Sigmoid colon (tissue), 4 donors: ENCODE data around the gene LHX2.

ENCODE experiments used
- EP300 ChIP-seq, 4 donors: sonication (generic); formaldehyde crosslinking; IDR thresholded peaks; one replicate each; pipeline ENCODE4 v1.6.1; 2017; ENCODE audit warnings: antibody characterized with exemption in 4 of 4
- POLR2A ChIP-seq, 2 donors: fragments of 450-650 bp; IDR thresholded peaks; one replicate each; pipeline ENCODE4 v1.6.1; 2016; ENCODE audit warnings: antibody characterized with exemption in 2 of 2, mild to moderate bottlenecking in 2 of 2, moderate library complexity in 2 of 2
- POLR2AphosphoS5 ChIP-seq, 4 donors: sonication (generic); formaldehyde crosslinking; IDR thresholded peaks; one replicate each; pipeline ENCODE4 v1.6.1; 2017; ENCODE audit warnings: antibody characterized with exemption in 4 of 4
- TF ChIP-seq, protein P1 (sequence below), 4 experiments: fragments of 450-650 bp in 3 of 4; fragments of 200-600 bp in 1 of 4; IDR thresholded peaks; one replicate each; pipeline ENCODE4 v1.5.1; 2016 to 2019; ENCODE audit warnings: antibody characterized with exemption in 4 of 4, mild to moderate bottlenecking in 3 of 4, moderate library complexity in 2 of 4

DNA sequence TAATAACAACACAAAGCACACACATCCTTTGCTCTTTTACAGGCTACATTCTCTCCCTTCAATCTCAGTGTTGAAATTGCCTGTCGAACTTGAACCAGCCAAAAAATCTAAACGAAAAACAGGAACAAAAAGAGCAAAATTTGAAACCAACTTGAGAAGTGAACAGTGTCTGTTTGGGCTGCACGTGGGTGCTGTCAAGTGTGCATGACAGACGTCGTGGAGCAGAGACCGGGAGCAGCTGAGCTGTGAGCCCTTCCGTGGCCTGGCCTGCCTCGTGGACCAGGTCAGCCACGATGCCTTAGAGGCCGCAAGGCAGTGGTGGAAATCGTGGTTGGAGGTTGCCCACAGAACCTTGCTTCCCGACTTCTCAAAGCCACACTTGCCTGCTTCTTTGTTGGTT is 46.8 kb upstream of the LHX2 start:
- TF ChIP-seq, protein P1, sequence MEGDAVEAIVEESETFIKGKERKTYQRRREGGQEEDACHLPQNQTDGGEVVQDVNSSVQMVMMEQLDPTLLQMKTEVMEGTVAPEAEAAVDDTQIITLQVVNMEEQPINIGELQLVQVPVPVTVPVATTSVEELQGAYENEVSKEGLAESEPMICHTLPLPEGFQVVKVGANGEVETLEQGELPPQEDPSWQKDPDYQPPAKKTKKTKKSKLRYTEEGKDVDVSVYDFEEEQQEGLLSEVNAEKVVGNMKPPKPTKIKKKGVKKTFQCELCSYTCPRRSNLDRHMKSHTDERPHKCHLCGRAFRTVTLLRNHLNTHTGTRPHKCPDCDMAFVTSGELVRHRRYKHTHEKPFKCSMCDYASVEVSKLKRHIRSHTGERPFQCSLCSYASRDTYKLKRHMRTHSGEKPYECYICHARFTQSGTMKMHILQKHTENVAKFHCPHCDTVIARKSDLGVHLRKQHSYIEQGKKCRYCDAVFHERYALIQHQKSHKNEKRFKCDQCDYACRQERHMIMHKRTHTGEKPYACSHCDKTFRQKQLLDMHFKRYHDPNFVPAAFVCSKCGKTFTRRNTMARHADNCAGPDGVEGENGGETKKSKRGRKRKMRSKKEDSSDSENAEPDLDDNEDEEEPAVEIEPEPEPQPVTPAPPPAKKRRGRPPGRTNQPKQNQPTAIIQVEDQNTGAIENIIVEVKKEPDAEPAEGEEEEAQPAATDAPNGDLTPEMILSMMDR (IDR thresholded peaks at IDR 0.05), result no peak
- TF ChIP-seq POLR2AphosphoS5 (IDR thresholded peaks at IDR 0.05) (no peak), POLR2A (IDR thresholded peaks at IDR 0.05) (no peak), EP300 (IDR thresholded peaks at IDR 0.05) (no peak)
